Measurements from ENCODE around the gene NRN1L.

Gene NRN1L

DNA sequence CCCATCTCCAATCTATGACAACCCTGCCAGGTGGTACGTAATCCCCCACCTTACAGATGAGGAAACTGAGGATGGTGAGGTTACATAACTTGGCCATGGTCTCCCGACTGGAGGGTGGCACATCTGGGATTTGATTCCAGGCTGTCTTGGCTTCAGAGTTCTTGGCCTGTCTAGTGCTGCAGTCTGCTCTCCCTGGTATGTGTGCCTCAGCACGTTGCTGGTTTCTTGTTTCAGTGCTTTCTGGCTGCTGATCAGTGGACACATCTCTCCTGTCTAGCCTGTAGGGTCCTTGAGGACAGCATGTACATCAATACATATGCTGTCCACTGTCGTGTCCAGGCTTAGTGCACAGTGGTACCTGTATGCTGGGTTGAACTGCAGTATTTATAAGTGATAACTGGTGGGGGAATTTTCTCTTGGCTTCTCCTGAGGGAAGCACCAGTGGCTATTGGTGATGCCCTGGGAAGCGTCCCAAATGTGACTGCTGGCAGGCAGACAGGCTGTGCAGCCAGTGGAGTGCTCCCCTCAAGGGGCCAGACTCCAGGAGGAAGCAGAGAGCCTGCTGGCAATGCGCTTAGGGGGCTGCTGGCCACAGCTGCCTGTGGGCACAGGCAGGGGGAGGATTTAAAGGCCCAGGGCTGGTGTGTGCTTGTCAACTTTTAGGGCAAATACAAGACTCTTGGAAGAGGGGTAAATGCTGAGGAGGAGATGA is 32.6 kb downstream of the NRN1L start:
- no peak for DNase-seq (ENCODE audit: low read depth in 2 of 2)

DNA sequence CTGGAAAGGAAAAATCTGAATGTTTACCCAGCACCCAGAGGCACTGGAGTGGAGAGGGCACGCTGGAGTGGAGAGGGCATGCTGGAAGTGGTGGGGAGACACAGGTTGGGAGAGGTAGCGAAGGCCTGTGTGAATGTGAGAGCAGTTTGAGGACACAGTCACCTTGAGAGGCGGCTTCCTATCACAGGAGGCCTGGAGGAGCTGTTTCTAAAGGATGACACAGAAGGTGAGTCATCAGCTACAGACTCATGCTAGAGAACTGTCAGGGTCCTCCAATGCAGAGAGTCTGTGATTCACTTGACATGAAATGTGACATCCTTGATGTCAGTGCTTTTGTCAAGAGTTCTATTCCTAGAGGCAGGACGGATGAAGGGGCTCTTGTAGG is 33.2 kb downstream of the NRN1L start:
- no peak for DNase-seq (ENCODE audit: low read depth in 2 of 2)

DNA sequence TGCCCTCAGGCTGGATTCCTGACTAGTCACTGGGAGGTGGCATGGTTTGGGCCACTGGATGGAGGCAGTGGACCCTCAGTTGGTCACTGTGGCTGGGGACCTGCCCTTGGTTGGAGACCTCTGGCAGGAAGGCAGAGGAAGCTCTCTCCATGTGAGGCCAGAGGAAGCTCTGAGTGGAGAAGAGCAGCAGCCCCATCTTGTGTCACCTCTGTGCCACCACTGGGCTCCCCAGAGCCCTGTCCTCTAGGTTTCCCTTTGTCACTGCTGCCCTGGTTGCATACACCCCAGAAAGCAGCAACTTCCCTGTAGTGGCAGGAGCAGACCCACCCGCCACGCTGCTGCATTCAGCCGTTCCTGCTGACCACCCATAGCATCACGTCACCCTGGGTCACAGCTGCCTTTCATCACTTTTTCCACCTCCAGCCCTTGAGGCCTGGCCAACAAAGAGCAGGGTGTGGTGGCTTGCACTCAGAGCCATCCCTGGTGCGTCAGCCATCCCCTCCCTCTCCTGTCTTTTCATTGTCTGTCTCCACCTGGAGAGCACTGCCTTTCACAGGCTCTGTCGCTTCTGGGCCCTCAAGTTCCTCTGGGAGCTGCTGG is 35.0 kb downstream of the NRN1L start:
- no peak for DNase-seq (ENCODE audit: low read depth in 2 of 2)

DNA sequence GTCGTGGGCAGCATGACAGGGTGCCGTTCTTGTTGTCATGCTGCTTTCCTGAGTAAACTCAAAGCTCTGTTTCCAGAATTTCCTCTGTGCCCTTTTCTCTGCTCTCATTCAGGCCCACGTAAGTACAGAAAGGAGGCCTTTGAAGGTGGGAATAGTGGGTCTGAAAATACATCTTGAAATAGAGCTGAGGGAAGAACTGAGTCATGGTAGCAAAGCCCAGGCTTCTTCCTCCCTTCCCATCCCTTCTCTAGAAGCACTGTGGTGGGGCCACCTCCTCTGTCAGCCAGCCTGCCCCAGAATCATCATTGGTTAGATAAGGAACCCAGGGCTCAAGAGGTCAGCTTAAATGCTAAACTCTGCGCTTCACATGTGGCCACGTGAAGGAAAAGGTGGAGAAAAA is 37.5 kb downstream of the NRN1L start:
- DNase-seq (ENCODE audit: low read depth in 2 of 2), result no peak

DNA sequence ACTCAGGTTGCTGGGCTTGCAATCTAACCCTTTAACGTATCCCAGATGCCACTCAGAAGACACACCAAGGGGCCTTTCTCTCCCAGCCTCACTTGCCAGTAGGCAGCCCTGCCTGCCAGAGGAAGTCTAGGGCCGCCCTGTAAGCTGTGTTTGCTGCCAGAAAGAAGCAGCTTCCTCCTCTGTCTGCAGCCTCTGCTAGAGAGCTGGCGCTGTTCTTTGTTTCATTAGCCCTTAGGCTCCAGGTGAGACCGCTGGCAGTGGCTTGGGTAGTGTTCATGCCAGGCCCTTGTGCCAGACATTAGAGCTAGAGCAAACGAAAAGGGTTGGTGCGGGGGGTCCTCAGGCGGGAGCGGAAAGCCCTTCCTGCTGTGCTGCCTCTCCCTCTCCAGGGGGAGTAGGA is 38.1 kb downstream of the NRN1L start:
- no peak for DNase-seq (ENCODE audit: low read depth in 2 of 2)

DNA sequence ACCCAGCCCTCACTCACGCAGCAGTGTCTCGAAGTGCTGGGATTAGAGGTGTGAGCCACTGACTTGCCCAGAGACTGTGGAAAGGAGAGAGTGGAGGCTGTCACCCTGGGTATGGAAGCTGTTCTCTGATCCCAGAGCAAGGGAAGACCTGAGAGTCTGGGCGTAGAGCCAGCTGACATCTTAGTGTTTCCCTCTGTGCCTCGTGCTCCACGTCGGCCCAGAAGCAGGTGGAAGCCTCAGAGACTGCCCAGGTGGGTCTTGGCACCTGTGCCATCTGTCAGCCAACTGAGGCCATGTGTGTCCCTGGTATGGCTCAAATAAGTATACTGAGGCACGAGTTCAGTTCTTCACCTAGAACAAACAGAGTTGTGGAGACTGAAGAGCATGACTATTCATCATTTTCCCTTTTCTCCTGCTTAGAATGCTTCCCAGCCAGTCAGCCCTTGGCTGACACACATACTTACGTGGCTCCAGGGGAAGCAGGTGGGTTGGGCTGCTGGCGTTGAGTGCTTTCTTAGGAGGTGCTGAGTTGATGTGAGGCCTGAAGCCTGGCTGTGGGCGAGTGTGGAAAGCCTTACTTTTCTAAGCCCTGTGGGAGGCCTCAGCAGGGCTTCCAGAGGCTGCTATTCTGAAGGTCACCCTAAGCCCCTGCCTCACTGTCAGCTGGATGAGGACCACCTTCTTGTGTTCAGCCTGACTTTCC is 38.9 kb downstream of the NRN1L start:
- DNase-seq (ENCODE audit: low read depth in 2 of 2), result no peak

DNA sequence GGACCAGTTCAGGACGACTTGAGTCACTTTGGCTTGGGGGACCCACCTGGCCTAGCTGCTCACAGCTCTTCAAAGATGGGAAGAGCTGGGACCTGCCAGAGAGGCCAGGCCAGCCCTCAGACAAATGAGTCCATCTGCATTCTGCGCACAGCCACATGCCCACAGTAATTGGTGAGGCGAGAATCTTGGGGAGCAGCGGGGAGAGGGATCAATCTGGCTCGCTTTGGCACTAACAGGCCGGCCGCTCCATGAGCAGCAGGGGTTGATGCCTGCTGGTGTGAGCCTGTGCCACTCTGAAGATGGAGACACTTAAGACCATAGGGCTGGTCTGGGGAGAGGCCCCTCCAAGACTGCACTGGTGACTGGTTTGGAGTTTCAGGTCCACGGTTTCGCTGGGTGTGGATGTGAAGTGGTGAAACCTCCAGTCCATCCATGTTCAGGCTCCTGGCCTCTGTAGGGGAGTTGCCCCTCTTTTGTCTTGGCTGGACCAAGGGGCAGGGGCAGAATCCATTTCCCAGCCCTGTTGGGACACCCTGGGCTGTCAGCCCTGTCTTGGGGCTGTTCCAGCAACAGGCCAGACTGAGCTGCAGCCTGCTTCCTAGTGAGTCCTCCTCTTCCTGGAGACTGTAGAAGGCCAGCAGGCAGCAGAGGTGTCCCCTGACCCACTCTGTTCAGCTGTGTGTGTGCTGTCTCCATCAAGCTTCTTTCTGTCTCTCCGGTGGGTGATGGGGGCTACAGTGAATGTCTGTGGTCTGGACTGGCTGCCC is 39.6 kb downstream of the NRN1L start:
- no peak for DNase-seq (ENCODE audit: low read depth in 2 of 2)

DNA sequence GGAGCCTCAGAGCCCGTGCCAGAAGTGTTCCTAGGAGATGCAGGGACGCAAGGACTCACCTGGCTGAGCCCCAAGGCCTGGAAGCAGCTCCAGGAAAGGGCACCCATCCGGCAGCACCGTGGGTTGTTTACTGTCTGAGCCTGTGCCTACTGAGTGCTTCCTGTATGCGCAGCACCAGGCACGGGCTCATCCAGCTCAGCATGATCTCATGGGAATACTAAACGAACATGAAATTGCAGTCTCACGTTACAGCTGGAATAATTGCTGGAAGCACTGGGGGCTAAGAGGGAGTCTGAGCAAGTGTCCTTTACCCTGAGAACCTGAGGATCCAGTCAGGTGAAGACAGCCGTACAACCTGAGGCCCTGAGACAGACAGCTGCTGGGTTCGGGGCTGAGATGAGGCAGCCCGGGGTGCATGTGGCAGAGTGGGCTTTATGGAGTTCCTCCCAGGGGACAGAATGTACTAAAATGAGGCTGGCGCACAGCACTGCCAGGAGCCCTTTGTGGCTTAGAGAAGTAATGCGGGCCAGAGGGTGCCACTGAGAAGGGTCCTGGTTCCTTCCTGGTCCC is 41.6 kb downstream of the NRN1L start:
- no peak for DNase-seq (ENCODE audit: low read depth in 2 of 2)

DNA sequence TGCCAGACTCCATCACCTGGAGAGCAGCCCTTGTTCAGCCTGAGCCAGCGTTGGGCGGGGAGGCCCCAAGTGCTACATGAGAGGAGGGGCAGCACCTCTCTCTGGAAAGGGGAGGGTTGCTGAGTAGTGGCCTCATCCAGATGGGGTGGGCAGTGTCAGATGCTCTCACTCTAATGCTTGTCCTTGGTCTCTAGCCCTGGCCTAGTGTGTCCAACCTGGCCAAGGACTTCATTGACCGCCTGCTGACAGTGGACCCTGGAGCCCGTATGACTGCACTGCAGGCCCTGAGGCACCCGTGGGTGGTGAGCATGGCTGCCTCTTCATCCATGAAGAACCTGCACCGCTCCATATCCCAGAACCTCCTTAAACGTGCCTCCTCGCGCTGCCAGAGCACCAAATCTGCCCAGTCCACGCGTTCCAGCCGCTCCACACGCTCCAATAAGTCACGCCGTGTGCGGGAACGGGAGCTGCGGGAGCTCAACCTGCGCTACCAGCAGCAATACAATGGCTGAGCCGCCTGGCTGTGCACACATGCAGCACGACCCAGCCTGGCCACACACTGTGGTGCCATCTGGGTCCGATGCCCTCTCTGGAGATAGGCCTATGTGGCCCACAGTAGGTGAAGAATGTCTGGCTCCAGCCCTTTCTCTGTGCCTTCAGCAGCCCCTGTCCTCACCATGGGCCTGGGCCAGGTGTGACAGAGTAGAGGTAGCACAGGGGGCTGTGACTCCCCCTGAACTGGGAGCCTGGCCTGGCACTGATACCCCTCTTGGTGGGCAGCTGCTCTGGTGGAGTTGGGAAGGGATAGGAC is 42.7 kb downstream of the NRN1L start:
- no peak for DNase-seq (ENCODE audit: low read depth in 2 of 2)

DNA sequence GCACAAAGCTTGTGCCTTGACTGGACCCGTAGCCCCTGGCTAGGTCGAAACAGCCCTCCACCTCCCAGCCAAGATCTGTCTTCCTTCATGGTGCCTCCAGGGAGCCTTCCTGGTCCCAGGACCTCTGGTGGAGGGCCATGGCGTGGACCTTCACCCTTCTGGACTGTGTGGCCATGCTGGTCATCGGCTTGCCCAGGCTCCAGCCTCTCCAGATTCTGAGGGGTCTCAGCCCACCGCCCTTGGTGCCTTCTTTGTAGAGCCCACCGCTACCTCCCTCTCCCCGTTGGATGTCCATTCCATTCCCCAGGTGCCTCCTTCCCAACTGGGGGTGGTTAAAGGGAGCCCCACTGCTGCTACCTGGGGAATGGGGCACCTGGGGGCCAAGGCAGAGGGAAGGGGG is 43.5 kb downstream of the NRN1L start:
- no peak for DNase-seq (ENCODE audit: low read depth in 2 of 2)

DNA sequence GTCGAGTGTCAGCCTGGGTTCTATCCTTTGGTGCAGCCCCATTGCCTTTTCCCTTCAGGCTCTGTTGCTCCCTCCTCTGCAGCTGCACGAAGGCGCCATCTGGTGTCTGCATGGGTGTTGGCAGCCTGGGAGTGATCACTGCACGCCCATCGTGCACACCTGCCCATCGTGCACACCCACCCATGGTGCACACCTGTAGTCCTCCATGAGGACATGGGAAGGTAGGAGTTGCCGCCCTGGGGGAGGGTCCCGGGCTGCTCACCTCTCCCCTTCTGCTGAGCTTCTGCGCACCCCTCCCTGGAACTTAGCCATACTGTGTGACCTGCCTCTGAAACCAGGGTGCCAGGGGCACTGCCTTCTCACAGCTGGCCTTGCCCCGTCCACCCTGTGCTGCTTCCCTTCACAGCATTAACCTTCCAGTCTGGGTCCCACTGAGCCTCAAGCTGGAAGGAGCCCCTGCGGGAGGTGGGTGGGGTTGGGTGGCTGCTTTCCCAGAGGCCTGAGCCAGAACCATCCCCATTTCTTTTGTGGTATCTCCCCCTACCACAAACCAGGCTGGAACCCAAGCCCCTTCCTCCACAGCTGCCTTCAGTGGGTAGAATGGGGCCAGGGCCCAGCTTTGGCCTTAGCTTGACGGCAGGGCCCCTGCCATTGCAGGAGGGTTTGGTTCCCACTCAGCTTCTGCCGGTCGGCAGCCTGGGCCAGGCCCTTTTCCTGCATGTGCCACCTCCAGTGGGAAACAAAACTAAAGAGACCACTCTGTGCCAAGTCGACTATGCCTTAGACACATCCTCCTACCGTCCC is 44.1 kb downstream of the NRN1L start:
- peak; percentile 44 to 55 for DNase-seq (ENCODE audit: low read depth in 2 of 2)

DNA sequence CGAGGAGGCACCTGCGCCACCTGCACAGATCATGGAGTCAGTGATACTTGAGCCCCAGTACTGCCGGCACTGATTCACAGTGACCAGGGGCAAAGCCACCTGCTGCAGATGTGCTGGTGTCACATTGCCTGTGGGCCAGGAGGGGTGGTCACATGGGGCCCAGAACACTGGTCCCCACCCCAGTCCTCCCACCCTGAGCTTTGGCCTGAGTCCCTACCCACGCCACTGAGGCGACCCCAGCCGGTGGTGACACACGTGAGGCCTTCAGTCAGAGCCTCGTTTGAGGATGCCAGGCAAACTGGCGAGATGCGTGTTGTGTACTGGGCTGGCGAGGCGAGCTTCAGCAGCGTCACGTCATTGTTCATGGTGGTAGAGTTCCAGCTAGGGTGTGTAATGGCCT is 45.5 kb downstream of the NRN1L start:
- DNase-seq (ENCODE audit: low read depth in 2 of 2), result no peak

DNA sequence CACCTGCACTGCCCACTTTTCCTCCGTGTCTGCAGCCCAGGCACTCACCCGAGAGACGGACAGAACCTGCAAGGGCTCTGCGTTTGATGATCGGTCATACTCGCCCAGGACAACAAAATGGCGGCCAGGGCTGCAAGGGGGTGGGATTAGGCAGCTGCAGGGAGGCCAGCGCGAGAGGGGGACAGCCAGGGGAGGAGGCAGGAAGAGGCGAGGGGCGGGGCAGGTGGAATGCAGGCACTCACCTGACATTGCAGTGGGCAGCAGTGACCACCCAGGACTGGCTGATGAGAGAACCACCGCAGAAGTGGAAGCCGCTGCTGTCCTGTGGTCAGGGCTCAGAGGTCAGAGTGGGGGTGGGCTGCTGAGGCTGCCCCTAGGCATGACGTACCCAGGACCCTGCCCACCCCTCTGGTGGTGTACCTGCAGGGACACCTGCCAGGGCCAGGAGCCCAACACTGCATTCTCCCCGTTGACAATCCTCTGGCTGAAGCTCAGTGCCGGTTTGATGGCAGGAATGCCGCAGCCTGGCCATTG is 46.1 kb downstream of the NRN1L start:
- DNase-seq (ENCODE audit: low read depth in 2 of 2), result no peak

DNA sequence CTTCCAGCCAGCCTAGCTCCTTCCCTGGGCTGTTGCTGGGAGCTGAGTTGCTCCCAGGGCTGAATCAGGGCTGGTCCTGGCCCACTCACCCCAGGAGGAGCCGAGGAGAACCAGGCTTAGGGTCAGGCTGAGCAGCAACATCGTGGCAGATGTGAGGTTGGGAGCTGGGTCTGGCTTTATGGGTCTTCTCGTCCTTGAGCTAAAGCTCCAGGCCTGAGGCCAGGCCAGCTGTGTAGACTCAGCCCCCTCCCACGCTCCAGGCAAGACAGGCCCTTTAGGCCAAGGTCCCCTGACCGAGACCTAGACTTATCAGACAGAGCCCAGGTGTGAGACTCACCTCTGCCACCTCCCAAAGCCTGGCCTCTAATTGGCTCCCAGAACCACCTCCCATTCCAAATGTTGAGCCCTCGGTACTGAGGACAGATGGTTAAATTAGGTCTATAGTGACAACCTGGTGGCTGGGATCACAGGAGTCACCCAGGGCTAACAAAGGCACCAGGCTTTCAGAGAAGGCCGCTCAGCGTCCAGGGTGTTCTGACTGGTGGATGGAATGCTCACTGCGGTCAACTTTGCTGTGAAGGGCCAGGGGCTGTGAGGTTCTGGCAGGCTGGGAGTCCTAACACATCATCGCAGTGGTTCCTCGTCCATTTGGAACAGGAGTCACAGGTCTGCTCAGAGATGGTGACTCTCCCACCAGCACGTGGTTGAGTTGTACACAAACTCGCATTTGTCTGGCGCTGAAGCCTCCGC is 47.2 kb downstream of the NRN1L start, which contains the start of gene CTRL:
Gene CTRL, minus strand, starts transcription at position 151 of the 750 bp plus-strand sequence. Its CDS starts 10 bp downstream, at position 141.
- DNase-seq (ENCODE audit: low read depth in 2 of 2), result no peak

DNA sequence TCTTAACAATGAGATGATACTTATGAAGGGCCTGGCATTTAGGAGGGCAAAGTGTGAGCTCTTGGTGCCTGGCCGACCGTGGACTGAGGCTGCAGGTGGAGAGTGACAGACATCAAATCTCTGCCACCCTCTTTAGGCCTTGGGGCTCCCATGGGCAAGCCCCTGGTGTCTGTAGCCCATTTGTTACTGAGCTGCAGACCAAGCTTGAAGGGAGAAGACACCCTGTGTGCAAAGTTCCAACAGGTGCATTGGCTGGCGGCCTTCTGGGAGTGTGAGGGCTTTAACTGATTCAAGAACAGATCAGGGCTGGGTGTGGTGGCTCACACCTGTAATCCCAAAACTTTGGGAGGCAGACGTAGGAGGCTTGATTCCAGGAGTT is 47.8 kb downstream of the NRN1L start:
- no peak for DNase-seq (ENCODE audit: low read depth in 2 of 2)

DNA sequence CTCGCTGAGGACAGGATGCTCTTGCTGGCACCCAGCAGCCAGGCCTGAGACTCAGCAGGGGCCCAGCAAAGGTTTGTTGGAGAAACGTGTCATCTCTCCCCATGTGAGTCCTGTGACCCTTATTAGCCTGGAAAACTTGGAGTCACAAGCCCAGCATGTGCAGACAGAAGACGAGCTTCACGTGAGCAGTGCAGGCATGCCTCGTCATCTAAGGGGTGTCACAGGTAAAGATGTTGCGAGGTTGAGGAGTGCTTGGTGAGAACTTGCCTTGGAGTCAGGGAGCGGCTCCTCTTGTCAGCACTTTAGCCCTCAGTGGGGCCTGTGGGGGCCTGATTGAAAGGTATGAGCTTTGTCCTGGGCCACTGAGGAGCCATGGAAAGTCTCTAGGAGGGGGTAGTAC is 49.1 kb downstream of the NRN1L start:
- no peak for DNase-seq (ENCODE audit: low read depth in 2 of 2)

DNA sequence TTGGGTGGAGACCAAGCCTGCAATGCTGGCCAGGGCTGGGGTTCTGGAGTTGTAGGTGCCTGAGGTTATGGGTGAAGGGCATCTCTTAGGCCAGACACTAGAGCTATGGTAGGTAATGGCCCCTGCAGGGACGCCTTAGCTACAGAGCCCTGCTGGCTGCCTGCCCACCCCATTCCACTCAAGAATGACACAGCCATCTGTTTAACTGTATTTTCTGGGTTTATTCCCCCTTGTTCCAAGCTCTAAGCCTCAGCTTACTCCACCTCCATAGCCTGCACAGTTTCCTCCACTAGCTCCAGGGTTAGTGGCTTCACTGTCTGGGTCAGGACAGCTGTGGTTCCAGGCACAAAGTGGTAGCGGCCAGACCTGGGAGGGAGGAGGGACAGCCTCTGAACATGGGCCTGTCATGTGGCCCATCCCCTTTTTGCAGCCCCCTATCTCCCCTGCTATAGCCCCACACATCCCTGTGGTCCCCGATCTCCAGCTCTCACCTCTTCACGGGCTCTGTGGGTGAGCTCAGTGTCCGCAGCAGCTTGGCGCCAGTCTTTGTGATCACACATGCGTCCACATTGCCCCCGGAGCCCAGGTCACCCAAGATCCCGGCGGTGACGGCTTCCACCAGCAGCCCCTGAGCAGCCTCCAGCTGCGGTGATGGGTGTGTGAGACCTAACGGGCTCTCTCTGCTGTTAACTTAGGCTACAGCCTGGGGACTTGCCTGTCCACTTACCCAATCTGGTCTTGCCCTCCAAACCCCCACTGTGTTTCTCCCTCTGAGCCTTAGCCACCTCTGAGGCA is 49.8 kb downstream of the NRN1L start:
- DNase-seq (ENCODE audit: low read depth in 2 of 2), result no peak

DNA sequence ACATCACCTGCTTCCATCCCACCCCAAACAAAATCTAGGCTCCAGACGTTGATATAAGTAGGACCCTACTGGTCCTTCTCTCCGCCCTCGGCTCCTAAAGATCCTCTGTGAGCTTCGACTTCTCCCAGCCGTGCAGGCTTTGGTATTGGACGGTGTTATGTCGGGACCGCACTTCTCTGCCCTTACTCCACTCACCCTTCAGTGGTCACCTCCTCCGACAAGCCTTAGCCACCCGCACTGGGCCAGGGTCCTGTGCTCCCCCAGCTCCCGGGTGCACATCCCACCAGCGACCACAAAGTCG is 50.4 kb downstream of the NRN1L start:
- DNase-seq (ENCODE audit: low read depth in 2 of 2), result no peak

All from stimulated activated CD8-positive, alpha-beta memory T cell treated with anti-CD3 and anti-CD28 coated beads, Interleukin-7, amount 100 ng/mL, for 1 hour (primary cell).